Pancreas (tissue), 10 donors: ENCODE data around the gene EMX1. TPM values are rescaled to one million over a fixed set of nuclear protein-coding genes. Genes with fewer than 3 reads are reported as not detected.

Experiments used
- ATAC-seq, 4 donors: fragments of 200-7000 bp; cut with Tn5 transposase; one replicate each; pipeline versions ENCODE4 v1.8.0 to v1.9.1; 2020; ENCODE audit warnings: mild to moderate bottlenecking in 4 of 4, moderate library complexity in 4 of 4
- DNase-seq, 6 donors: peaks; one replicate each; pipeline ENCODE4 v3.0.0-alpha.2; 2020
- FAIRE-seq: peaks from 2 replicates; lab custom pipeline; 2012; peaks lifted over from hg19 to GRCh38; lab: Jason Lieb, UNC
- H3K27ac ChIP-seq, 4 donors: fragments of 200-600 bp; sonication (generic); 1 replicate in 3 of 4; 2 replicates in 1 of 4; pipeline versions ENCODE4 v1.5.0 to v1.8.0; 2020
- H3K27me3 ChIP-seq, 4 donors: fragments of 200-600 bp; one replicate each; pipeline ENCODE4 v1.8.0; 2021
- H3K36me3 ChIP-seq, 3 donors: fragments of 200-600 bp; sonication (generic) in 1 of 3; one replicate each; pipeline versions ENCODE4 v1.5.0 to v1.8.0; 2020 to 2021
- H3K4me1 ChIP-seq, 3 donors: fragments of 200-600 bp; one replicate each; pipeline ENCODE4 v1.8.0; 2021
- H3K4me3 ChIP-seq, 4 donors: fragments of 200-600 bp; sonication (generic) in 2 of 4; one replicate each; pipeline versions ENCODE4 v1.5.0 to v1.8.0; 2020 to 2021
- H3K9me3 ChIP-seq, 4 donors: fragments of 200-600 bp; one replicate each; pipeline ENCODE4 v1.8.0; 2021
- WGBS, 2 donors: extraction: QIAGEN DNeasy Blood & Tissue Kit; methylation state at CpG; one replicate each; pipeline ENCODE4 v1.1.7; 2013; 5-methylcytosine and 5-hydroxymethylcytosine counted together
- intact Hi-C, 3 donors: fragments of 100-400 bp; cut with DNase I; formaldehyde crosslinking; loops; one replicate each; pipeline versions ENCODE4 v1.11.1 to v1.14.2; 2022
- polyA plus RNA-seq, 2 donors: library from polyadenylated mRNA; stranded (reverse); fragments of 200-250 nt; gene quantifications; one replicate each; pipeline ENCODE4 v1.2.3, GENCODE V29; 2013
- total RNA-seq, 6 donors: library from RNA; stranded (reverse); fragmentation: NEBNext Ultra II Directional in 4 of 6; extraction: Animal tissue kit (Norgen Biotek cat#: 25700) in 4 of 6; gene quantifications; one replicate each; pipeline versions ENCODE4 v1.2.1 to v1.2.4, GENCODE V29; 2021 to 2023
- TF ChIP-seq, protein P1 (sequence below), 4 donors: fragments of 200-600 bp; sonication (generic) in 3 of 4; IDR thresholded peaks; one replicate each; pipeline versions ENCODE4 v1.5.0 to v1.8.0; 2021; ENCODE audit warnings: antibody characterized with exemption in 4 of 4
- donor health status: healthy with polysubstance abuse.
- donor health status: DM: no; HTN: no; CAD: no; lungs with moderate emphysema.
- donor health status: DM: no; HTN: no; CAD: no.
- donor health status: control.
- donor health status: control.
- donor health status: Bipolar disorder and iron deficiency.
- donor health status: DM: yes; HTN: yes; CAD: no.
- donor health status: DM: no; HTN: no; CAD: no.
- donor health status: DM: no; HTN: no; CAD: no.
- donor health status: DM: yes; HTN: yes; CAD: no.

The EMX1 gene
- total and polyA plus RNA-seq, 8 donors = 0.13 to 0.37 (median 0.28) TPM; not detected in 1

- ATAC-seq (no peak), FAIRE-seq (no peak), DNase-seq (no peak)
- no peaks in the 10 kb centered on the region for H3K27me3 ChIP-seq
- H3K27ac ChIP-seq = peak overlapping the region; percentile 86 to 98 (median 94)
- H3K36me3 ChIP-seq = peaks cover 0 to 5% (median 3%) of the 10 kb centered on the region in 3 donors
- no peaks in the 10 kb centered on the region for H3K9me3 ChIP-seq
- intact Hi-C loops = no loop called here
- peak overlapping the region; percentile 54 to 86 (median 69) for H3K4me3 ChIP-seq
- peaks cover 10 to 27% (median 16%) of the 10 kb centered on the region in 3 donors for H3K4me1 ChIP-seq
- TF ChIP-seq, protein P1, sequence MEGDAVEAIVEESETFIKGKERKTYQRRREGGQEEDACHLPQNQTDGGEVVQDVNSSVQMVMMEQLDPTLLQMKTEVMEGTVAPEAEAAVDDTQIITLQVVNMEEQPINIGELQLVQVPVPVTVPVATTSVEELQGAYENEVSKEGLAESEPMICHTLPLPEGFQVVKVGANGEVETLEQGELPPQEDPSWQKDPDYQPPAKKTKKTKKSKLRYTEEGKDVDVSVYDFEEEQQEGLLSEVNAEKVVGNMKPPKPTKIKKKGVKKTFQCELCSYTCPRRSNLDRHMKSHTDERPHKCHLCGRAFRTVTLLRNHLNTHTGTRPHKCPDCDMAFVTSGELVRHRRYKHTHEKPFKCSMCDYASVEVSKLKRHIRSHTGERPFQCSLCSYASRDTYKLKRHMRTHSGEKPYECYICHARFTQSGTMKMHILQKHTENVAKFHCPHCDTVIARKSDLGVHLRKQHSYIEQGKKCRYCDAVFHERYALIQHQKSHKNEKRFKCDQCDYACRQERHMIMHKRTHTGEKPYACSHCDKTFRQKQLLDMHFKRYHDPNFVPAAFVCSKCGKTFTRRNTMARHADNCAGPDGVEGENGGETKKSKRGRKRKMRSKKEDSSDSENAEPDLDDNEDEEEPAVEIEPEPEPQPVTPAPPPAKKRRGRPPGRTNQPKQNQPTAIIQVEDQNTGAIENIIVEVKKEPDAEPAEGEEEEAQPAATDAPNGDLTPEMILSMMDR (IDR thresholded peaks at IDR 0.05) = no peak
- WGBS, 2 donors = 41% methylated on average over 7 of the region's 7 CpGs
Measured at GRCh38 chr2:72886505-72887031, 30.8 kb upstream of the EMX1 start.

- TF ChIP-seq, protein P1 (IDR thresholded peaks at IDR 0.05) = no peak
- H3K27me3 ChIP-seq = no peaks in the 10 kb centered on the region
- ATAC-seq (peak; percentile 92 to 95 (median 92)), DNase-seq (peak; percentile 82 to 93 (median 88)), FAIRE-seq (no peak)
- intact Hi-C loops = no loop called here
- WGBS, 2 donors = 0% methylated on average over 51 to 76 of the region's 76 CpGs
- H3K9me3 ChIP-seq = no peaks in the 10 kb centered on the region
- peaks cover 0 to 11% (median 8%) of the 10 kb centered on the region in 3 donors for H3K36me3 ChIP-seq
- peak within 1 kb of the TSS; percentile 86 to 98 (median 94) for H3K27ac ChIP-seq
- peaks cover 10 to 27% (median 16%) of the 10 kb centered on the region in 3 donors for H3K4me1 ChIP-seq
- peak within 1 kb of the TSS; percentile 54 to 86 (median 69) for H3K4me3 ChIP-seq
Measured at GRCh38 chr2:72887032-72887739, 30.1 kb upstream of the EMX1 start, which contains the start of gene SPR. TSS of gene SPR (plus strand) at chr2:72887408. CDS start at chr2:72887433, 25 bp downstream.

DNA sequence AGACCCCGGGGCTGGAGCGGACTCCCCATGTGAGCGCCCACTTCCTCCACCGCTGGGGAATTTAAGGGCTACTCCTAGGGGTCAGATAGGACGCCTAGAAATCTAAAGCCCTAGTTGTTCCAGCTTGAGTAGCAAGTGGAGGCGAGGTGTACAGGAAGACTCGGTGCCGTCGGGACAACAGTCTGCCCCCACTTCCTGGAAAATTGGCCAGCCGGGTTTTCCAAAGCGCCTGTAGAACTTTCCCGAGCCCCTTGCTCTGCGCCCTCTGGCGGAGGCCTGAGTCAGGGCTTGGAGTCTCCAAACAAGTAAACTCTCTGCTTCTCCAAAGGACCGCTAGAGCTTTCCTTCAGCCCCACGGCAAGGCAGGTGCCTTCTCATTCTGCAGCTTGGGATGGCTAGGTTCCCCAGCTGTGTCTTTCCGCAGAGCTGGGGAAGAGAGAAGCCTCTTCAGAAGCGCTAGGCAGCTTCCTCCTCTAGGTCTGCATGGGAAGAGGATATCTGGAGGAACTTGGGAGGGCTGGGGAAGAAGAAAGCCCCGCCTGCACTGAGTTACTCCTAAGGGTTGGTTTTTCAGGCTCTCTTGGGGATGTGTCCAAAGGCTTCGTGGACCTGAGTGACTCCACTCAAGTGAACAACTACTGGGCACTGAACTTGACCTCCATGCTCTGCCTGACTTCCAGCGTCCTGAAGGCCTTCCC is 29.4 kb upstream of the EMX1 start:
- 3 to 4% methylated on average over 21 of the region's 21 CpGs for WGBS, 2 donors
- peak overlapping the region; percentile 54 to 86 (median 69) for H3K4me3 ChIP-seq
- TF ChIP-seq, protein P1 (IDR thresholded peaks at IDR 0.05) = peak; percentile 85 to 91 (median 90)
- DNase-seq (peak; percentile 89 to 97 (median 93)), ATAC-seq (peak; percentile 83 to 88 (median 83)), FAIRE-seq (no peak)
- no peaks in the 10 kb centered on the region for H3K27me3 ChIP-seq
- no peaks in the 10 kb centered on the region for H3K9me3 ChIP-seq
- peaks cover 0 to 13% (median 8%) of the 10 kb centered on the region in 3 donors for H3K36me3 ChIP-seq
- H3K27ac ChIP-seq = peak overlapping the region; percentile 86 to 98 (median 94)
- peaks cover 10 to 27% (median 16%) of the 10 kb centered on the region in 3 donors for H3K4me1 ChIP-seq
- intact Hi-C loops = no loop called here

DNA sequence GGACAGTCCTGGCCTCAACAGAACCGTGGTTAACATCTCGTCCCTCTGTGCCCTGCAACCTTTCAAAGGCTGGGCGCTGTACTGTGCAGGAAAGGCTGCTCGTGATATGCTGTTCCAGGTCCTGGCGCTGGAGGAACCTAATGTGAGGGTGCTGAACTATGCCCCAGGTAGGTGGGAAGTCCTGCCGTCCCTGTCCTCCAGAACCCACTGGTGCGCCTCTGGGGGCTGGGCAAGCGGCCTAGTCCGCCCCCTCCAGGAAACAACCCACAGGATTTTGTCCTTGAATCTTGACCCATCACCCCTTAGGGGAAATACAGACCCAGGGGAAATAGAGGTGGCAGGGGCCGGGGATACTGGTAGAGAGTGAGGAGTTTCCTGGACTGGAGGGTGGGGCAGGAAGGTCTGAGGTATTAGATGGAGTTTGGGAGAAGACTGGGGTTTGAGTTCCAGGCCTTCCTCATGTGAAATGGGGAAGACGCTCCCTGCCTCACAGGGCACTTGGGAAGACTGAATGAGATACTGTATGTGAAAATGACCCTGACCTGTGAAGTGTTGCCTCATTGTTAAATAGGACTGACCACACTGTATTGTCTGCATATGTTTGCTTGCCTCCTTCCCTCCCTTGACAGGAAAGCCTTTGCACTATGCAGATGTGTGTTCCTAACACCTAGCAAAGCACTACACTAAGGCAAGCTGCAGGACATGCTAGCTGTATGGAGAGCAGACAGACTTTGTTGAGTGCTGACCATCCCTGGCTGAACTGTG is 28.7 kb upstream of the EMX1 start:
- TF ChIP-seq, protein P1 (IDR thresholded peaks at IDR 0.05) = no peak
- Histone ChIP-seq H3K27me3 (no peaks in the 10 kb centered on the region), H3K4me3 (peak overlapping the region in 3 of 4 donors; percentile 65 to 86 (median 73)), H3K9me3 (no peaks in the 10 kb centered on the region), H3K27ac (no peak overlapping the region), H3K36me3 (peaks cover 0 to 13% (median 8%) of the 10 kb centered on the region in 3 donors), H3K4me1 (peaks cover 10 to 27% (median 16%) of the 10 kb centered on the region in 3 donors)
- ATAC-seq (no peak), DNase-seq (no peak), FAIRE-seq (no peak)
- intact Hi-C loops = no loop called here
- 47 to 58% methylated on average over 11 of the region's 11 CpGs for WGBS, 2 donors
